HG03558 (cell line): ENCODE measurements around the gene MORN1.

Experiments
- ATAC-seq: cut with Tn5 transposase; IDR thresholded peaks from one replicate; pipeline ENCODE4 v1.9.1; 2021; ENCODE audit warnings: moderate number of reproducible peaks; ENCODE audit not compliant: unreplicated experiment; ENCODE audit errors: extremely low read depth

MORN1 gene

GRCh38 chr1:2354511-2355372, 36.6 kb downstream of the MORN1 start:
- no peak for ATAC-seq

- ATAC-seq = no peak
Measured at GRCh38 chr1:2353551-2354438, 37.6 kb downstream of the MORN1 start.

GRCh38 chr1:2352897-2353550, 38.3 kb downstream of the MORN1 start:
- no peak for ATAC-seq

- ATAC-seq = no peak
Measured at GRCh38 chr1:2352341-2352896, 38.9 kb downstream of the MORN1 start.

- ATAC-seq = no peak
Measured at GRCh38 chr1:2351723-2352122, 39.6 kb downstream of the MORN1 start.

- no peak for ATAC-seq
Measured at GRCh38 chr1:2350911-2351655, 40.3 kb downstream of the MORN1 start.

- no peak for ATAC-seq
Measured at GRCh38 chr1:2350501-2350900, 40.9 kb downstream of the MORN1 start.

- ATAC-seq = no peak
Measured at GRCh38 chr1:2349806-2350205, 41.5 kb downstream of the MORN1 start.

GRCh38 chr1:2348346-2349325, 42.7 kb downstream of the MORN1 start:
- ATAC-seq = no peak

- no peak for ATAC-seq
Measured at GRCh38 chr1:2347896-2348295, 43.5 kb downstream of the MORN1 start.

- ATAC-seq = no peak
Measured at GRCh38 chr1:2347409-2347785, 44.0 kb downstream of the MORN1 start.

- ATAC-seq = no peak
Measured at GRCh38 chr1:2346691-2347408, 44.5 kb downstream of the MORN1 start.

- no peak for ATAC-seq
Measured at GRCh38 chr1:2345297-2346075, 45.9 kb downstream of the MORN1 start.

- ATAC-seq = no peak
Measured at GRCh38 chr1:2344744-2345296, 46.5 kb downstream of the MORN1 start.

- no peak for ATAC-seq
Measured at GRCh38 chr1:2344121-2344681, 47.2 kb downstream of the MORN1 start.

GRCh38 chr1:2343023-2343935, 48.1 kb downstream of the MORN1 start:
- no peak for ATAC-seq
